HCT116 (cell line): ENCODE data around the gene ERCC6L. TPM values are rescaled to one million over a fixed set of nuclear protein-coding genes. Genes with fewer than 3 reads are reported as not detected.
A peak's percentile ranks its signal among the peaks of the same experiment; 100 is the strongest.

Source experiments
- ATAC-seq: fragments of 200-7000 bp; cut with Tn5 transposase; 2 replicates; pipeline ENCODE4 v1.9.1; 2020; ENCODE audit warnings: mild to moderate bottlenecking, moderate library complexity
- BruUV-seq: library from RNA; stranded (reverse); fragments of 400-500 nt; replicated peaks from 2 replicates; lab custom pipeline; 2021; lab: Mats Ljungman, UMichigan
- CTCF ChIA-PET: fragments of 300-600 bp; sonication (Branson Sonifier 250); formaldehyde crosslinking; loops from one replicate; lab custom pipeline; 2021; ENCODE audit warnings: antibody characterized with exemption; lab: Charles Lee
- POLR2A ChIA-PET: fragments of 300-600, 350-600 bp; sonication (Branson Sonifier 250); formaldehyde crosslinking; loops from one replicate; lab custom pipeline; 2021; ENCODE audit warnings: antibody characterized with exemption; lab: Charles Lee
- RAD21 ChIA-PET, 2 experiments: fragments of 300-600 bp; sonication (Branson Sonifier 250); formaldehyde crosslinking; loops; one replicate each; lab custom pipeline; 2023; ENCODE audit warnings: low total read pairs in 2 of 2; ENCODE audit not compliant: uncharacterized antibody in 2 of 2, unreplicated experiment in 2 of 2, low non-redundant PET in 1 of 2; lab: Charles Lee
- DNase-seq: peaks from one replicate; pipeline ENCODE4 v3.0.0-alpha.2; 2010; ENCODE audit warnings: low read depth, low spot score
- H2AFZ ChIP-seq: fragments of 200-600 bp; shearing (Covaris generic), sonication (generic); 2 replicates; pipeline ENCODE4 v1.6.1; 2017; ENCODE audit warnings: low read depth, mixed run types, mixed read lengths, antibody characterized with exemption, low read length; ENCODE audit not compliant: poor library complexity, severe bottlenecking
- H3K27ac ChIP-seq: 2 replicates; pipeline ENCODE4 v1.5.1; 2012; ENCODE audit warnings: low read depth, low read length
- H3K27me3 ChIP-seq: fragments of 200-600 bp; sonication (generic); 2 replicates; pipeline ENCODE4 v1.6.1; 2016; ENCODE audit warnings: mixed run types, low read length, mixed read lengths; ENCODE audit not compliant: insufficient read depth
- H3K36me3 ChIP-seq, 2 experiments: fragments of 200-500 bp in 1 of 2; fragments of 200-600 bp in 1 of 2; sonication (Bioruptor generic) in 1 of 2; sonication (generic) in 1 of 2; 2 replicates each; pipeline versions ENCODE4 v1.5.1 to v1.6.1; 2014 to 2016; ENCODE audit warnings: low read length in 2 of 2, inconsistent platforms in 1 of 2, mixed read lengths in 1 of 2, mixed run types in 1 of 2; ENCODE audit not compliant: insufficient read depth in 2 of 2, control insufficient read depth in 1 of 2
- H3K4me1 ChIP-seq, 2 experiments: fragments of 200-600 bp in 1 of 2; sonication (generic) in 1 of 2; 2 replicates each; pipeline versions ENCODE4 v1.5.1 to v1.6.1; 2012 to 2017; ENCODE audit warnings: low read length in 2 of 2, inconsistent platforms in 1 of 2, mild to moderate bottlenecking in 1 of 2, mixed read lengths in 1 of 2, mixed run types in 1 of 2, moderate library complexity in 1 of 2; ENCODE audit not compliant: insufficient read depth in 2 of 2, control insufficient read depth in 1 of 2
- H3K4me2 ChIP-seq: fragments of 200-600 bp; sonication (generic); 2 replicates; pipeline ENCODE4 v1.6.1; 2017; ENCODE audit warnings: mixed run types, low read length, mixed read lengths
- H3K4me3 ChIP-seq, 2 experiments: fragments of 200-600 bp in 1 of 2; sonication (generic) in 1 of 2; replicated peaks in 1 of 2; 2 replicates each; pipeline ENCODE4 v1.5.1; 2011 to 2016; ENCODE audit warnings: low read length in 2 of 2, control low read depth in 1 of 2, low read depth in 1 of 2, mild to moderate bottlenecking in 1 of 2, mixed read lengths in 1 of 2, mixed run types in 1 of 2
- H3K79me2 ChIP-seq: fragments of 200-600 bp; sonication (generic); 2 replicates; pipeline ENCODE4 v1.6.1; 2017; ENCODE audit warnings: mild to moderate bottlenecking, mixed run types, low read length, moderate library complexity, mixed read lengths; ENCODE audit not compliant: insufficient read depth
- H3K9ac ChIP-seq: fragments of 200-600 bp; sonication (generic); 2 replicates; pipeline ENCODE4 v1.6.1; 2016; ENCODE audit warnings: low read length, mixed read lengths
- H3K9me2 ChIP-seq: fragments of 200-600 bp; sonication (generic), shearing (Covaris generic); 2 replicates; pipeline ENCODE4 v1.6.1; 2017; ENCODE audit warnings: mixed run types, mild to moderate bottlenecking, moderate library complexity; ENCODE audit not compliant: insufficient read depth
- H3K9me3 ChIP-seq, 2 experiments: fragments of 200-500 bp in 1 of 2; fragments of 200-600 bp in 1 of 2; sonication (Bioruptor generic) in 1 of 2; sonication (generic) in 1 of 2; 2 replicates each; pipeline ENCODE4 v1.6.1; 2014 to 2017; ENCODE audit warnings: low read length in 2 of 2, mixed read lengths in 2 of 2, inconsistent platforms in 1 of 2, low read depth in 1 of 2, mild to moderate bottlenecking in 1 of 2, mixed run types in 1 of 2, moderate library complexity in 1 of 2; ENCODE audit not compliant: control insufficient read depth in 1 of 2, insufficient read depth in 1 of 2
- H4K20me1 ChIP-seq: fragments of 200-600 bp; sonication (generic), shearing (Covaris generic); 2 replicates; pipeline ENCODE4 v1.6.1; 2017; ENCODE audit warnings: mixed run types, mild to moderate bottlenecking, moderate library complexity; ENCODE audit not compliant: insufficient read depth
- CBX3 ChIP-seq: IDR thresholded peaks from 2 replicates; pipeline ENCODE4 v1.6.1; 2012; ENCODE audit warnings: low read depth
- CTCF ChIP-seq, 3 experiments: fragments of 200-600 bp in 1 of 3; sonication (generic) in 1 of 3; IDR thresholded peaks in 2 of 3; conservative IDR thresholded peaks in 1 of 3; 2 replicates each; pipeline ENCODE4 v1.5.1; 2012 to 2017; ENCODE audit warnings: low read depth in 2 of 3, low read length in 2 of 3, antibody characterized with exemption in 1 of 3, borderline replicate concordance in 1 of 3, control low read depth in 1 of 3, mild to moderate bottlenecking in 1 of 3, mixed read lengths in 1 of 3, mixed run types in 1 of 3, moderate library complexity in 1 of 3; ENCODE audit not compliant: insufficient read depth in 1 of 3
- FOSL1 ChIP-seq: IDR thresholded peaks from 2 replicates; pipeline ENCODE4 v1.6.1; 2012; ENCODE audit warnings: low read depth
- JUND ChIP-seq: IDR thresholded peaks from 2 replicates; pipeline ENCODE4 v1.6.1; 2012
- POLR2A ChIP-seq: IDR thresholded peaks from 2 replicates; pipeline ENCODE4 v1.7.0; 2011; ENCODE audit warnings: borderline replicate concordance; ENCODE audit not compliant: insufficient read depth, insufficient read length; ENCODE audit errors: extremely low read depth
- SP1 ChIP-seq: IDR thresholded peaks from 2 replicates; pipeline ENCODE4 v1.6.1; 2012; ENCODE audit warnings: low read depth
- SRF ChIP-seq: IDR thresholded peaks from 2 replicates; pipeline ENCODE4 v1.6.1; 2012; ENCODE audit warnings: low read depth
- TCF7L2 ChIP-seq: IDR thresholded peaks from 2 replicates; pipeline ENCODE4 v1.7.0; 2011; ENCODE audit warnings: borderline replicate concordance, inconsistent platforms; ENCODE audit not compliant: insufficient read depth, insufficient read length; ENCODE audit errors: extremely low read depth
- ZFX ChIP-seq: fragments of 450-650 bp; IDR thresholded peaks from 2 replicates; pipeline ENCODE4 v1.6.1; 2017
- ZNF274 ChIP-seq: fragments of 200-500 bp; sonication (Bioruptor generic); IDR thresholded peaks from 2 replicates; pipeline ENCODE4 v1.6.1; 2014; ENCODE audit warnings: mild to moderate bottlenecking, low read depth, low read length, inconsistent platforms
- intact Hi-C: fragments of 100-400 bp; cut with micrococcal nuclease; formaldehyde crosslinking; loops from 2 replicates; pipeline ENCODE4 v1.10.0; 2022
- total RNA-seq: library from RNA; stranded (reverse); gene quantifications from one replicate; pipeline ENCODE4 v1.2.1, GENCODE V29; 2021; ENCODE audit not compliant: unreplicated experiment

The ERCC6L gene
- total RNA-seq, 1 experiment from 2014 or later = 12.5 TPM

- no peak for TF ChIP-seq CTCF (IDR thresholded peaks at IDR 0.05 in 2 of 3, conservative IDR thresholded peaks at IDR 0.05 in 1 of 3; ENCODE audit: borderline replicate concordance in 1 of 3, insufficient read depth in 1 of 3, low read depth in 2 of 3, low read length in 2 of 3)
- TF ChIP-seq ZNF274 = no peak
- no peak for TF ChIP-seq SP1
- no peak for TF ChIP-seq POLR2A
- no peak for TF ChIP-seq CBX3
- no peak for TF ChIP-seq TCF7L2
- TF ChIP-seq ZFX = no peak
- no peak for TF ChIP-seq JUND
Measured at GRCh38 chrX:72270316-72270866, 31.6 kb upstream of the ERCC6L start (continued).

GRCh38 chrX:72269671-72270251 is 30.9 kb upstream of the ERCC6L start:
- POLR2A ChIA-PET = interaction anchor here (4.2 kb wide), 1 partner anchor 7 kb away, joined by 18 read pairs; the partner anchor contains the start of gene RPS4X
- Histone ChIP-seq H3K27me3 (no peaks in the 10 kb centered on the region), H3K9me3 (no peaks in the 10 kb centered on the region), H3K4me1 (peaks cover 0 to 48% of the 10 kb centered on the region in 2 experiments; a peak in 3 of 4 replicates), H3K4me3 (no peak overlapping the region), H3K9ac (peak overlapping the region; percentile 17; the same call in 1 of the 2 replicates)
- TF ChIP-seq FOSL1 (peak; percentile 49; the same call in 1 of the 2 replicates), SRF (no peak)
- TF ChIP-seq, all 23 proteins: peak for 1
- RAD21 ChIA-PET = no interaction called here
- Histone ChIP-seq H3K27ac (peak overlapping the region; percentile 38), H3K79me2 (peaks cover 32% of the 10 kb centered on the region), H3K36me3 (peaks cover 17 to 30% of the 10 kb centered on the region in 2 experiments), H2AFZ (no peak overlapping the region), H4K20me1 (peaks cover 12% of the 10 kb centered on the region; the same call in 1 of the 2 replicates), H3K9me2 (no peaks in the 10 kb centered on the region), H3K4me2 (peak overlapping the region; percentile 27)
- ATAC-seq (peak; percentile 39), DNase-seq (no peak)
- CTCF ChIA-PET = interaction anchor here (1.1 kb wide), 1 partner anchor 28 kb away, joined by 3 read pairs; no protein-coding TSS in a partner anchor
- no TSS peak for BruUV-seq
- intact Hi-C loops = no loop called here
